Raji (cell line): Measurements from ENCODE around the gene HS3ST1.

Experiments
- POLR2A ChIP-seq: IDR thresholded peaks from 2 replicates; pipeline ENCODE4 v1.6.1; 2011; ENCODE audit warnings: low read depth, low read length, control low read depth; ENCODE audit not compliant: insufficient read depth

HS3ST1 gene

DNA sequence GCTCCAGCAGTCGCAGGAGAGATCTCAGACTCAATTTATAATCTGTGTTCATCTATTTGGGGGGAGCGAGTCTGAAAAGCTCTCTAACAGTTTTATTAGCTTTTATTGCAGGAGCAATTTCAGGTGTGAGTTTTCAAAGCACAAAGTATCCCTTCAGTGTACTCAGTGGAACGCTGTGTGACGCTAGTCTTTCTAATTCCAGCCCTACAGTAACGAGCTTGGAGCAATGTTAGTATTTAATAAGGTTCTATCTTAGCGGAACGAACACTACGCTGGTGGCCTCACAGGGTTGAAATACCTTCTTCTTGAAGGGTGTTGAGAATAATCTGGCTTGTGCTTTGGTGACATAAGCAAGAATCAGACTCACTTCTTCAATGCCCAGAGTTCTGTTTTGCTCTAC, 8.4 kb downstream of the HS3ST1 start:
- TF ChIP-seq POLR2A = no peak

DNA sequence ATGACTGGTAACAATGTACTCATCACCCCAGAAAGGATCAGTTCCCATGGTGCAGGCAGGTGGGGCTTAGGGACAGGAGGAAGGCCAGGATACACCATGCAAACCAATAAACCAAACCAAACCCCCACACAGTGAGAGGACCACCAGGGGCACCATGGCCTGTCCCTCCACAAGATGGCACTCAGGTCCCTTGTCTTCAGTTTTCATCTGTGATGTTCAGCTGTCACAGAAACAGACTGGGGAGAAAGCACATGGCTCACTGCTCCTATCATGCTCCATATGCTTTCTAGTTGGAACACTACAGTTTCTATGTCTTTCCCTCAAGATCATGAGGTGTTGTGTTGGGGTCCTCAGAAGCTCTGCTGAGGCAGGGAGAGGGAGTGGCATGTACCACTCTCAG, 10.1 kb downstream of the HS3ST1 start:
- no peak for TF ChIP-seq POLR2A

- TF ChIP-seq POLR2A = no peak
Measured at GRCh38 chr4:11416767-11417113, 12.0 kb downstream of the HS3ST1 start.

DNA sequence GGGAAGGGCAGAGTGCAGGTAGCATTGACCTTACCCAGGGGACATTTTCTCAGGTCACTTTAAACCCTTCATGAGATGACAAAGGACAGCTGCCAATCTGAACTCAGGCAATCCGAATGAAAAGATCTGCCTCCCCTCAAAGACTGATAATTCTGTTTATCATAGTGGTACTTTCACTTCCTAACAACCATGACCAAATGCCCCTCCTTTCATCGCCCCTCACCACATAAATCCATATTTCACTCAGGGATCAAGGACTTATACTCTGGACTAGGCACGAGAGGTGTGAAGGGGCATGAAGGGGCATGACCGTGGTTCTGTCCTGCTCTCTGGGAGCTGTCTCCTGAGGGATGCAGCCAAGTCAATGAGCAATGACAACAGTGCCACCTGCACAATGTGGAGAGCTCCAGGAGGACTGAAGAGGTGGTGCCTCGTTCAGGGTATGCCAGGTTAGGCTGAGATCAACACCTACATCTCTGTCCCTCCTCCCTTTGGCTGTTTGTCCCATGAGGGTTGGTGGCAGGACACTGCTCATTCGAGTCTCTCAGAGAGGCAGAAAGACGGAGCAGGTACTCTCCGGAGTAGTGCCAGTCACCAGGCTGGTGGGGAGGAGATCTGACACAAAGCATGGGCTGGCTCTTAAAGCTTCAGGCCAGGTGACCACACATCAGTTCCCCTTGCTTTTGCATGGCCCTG, 12.5 kb downstream of the HS3ST1 start:
- no peak for TF ChIP-seq POLR2A

GRCh38 chr4:11415409-11416070, 13.2 kb downstream of the HS3ST1 start:
- no peak for TF ChIP-seq POLR2A

GRCh38 chr4:11412211-11412610, 16.5 kb downstream of the HS3ST1 start:
- TF ChIP-seq POLR2A = no peak

GRCh38 chr4:11409632-11410031, 19.1 kb downstream of the HS3ST1 start:
- TF ChIP-seq POLR2A = no peak

DNA sequence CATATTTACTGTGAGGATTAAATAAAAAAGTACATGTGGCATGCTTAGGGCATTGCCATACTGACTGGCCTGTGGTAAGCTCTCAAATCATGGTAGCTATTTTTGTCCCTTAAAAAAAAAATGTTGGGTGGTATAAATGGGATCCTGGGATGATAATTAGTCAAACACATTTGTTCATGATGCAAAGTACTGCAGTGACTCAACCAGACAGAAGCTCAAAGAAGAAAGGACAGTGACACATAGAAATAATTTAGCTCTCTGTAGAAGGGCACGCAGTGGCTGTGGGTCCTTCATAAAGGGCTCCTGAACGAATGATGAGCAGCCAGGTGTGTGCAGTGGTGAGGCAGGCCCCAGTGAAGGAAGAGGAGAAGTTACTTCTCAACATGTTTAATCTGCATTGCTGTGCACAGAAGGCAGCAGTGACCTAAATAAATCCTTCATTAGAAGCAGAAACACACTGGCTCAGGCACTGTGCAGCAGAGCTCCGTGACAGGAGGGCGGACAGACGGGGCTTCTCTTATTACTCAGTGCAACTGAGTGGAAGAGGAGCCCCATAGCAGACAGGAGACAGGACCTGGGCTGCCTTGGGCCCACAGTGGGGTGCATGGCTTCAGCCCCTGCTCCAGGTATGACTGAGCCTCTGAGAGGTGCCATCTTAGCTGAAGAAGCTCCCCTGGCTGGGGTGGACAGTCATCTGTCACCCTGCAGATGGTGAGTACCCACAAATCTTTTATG, 20.3 kb downstream of the HS3ST1 start:
- no peak for TF ChIP-seq POLR2A

DNA sequence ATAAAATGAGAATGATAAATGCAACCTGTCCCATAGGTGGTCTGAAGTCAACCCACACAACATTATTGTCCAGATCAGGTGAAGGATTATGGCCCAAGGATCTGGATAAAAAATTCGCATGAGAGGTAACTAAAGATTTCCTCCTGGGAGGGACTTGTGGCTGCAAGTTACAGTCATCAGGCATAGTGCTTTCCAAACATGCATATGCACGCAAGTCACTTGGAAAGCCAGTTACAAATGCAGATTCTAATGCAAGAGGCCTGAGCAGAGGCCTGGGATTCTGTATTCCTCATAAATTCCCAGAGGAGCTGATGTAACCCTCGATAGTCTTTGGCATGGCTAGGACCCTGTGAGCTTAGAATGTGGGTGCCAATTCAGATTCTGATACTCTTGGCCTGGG, 21.1 kb downstream of the HS3ST1 start:
- TF ChIP-seq POLR2A = no peak

GRCh38 chr4:11404431-11404830, 24.3 kb downstream of the HS3ST1 start:
- no peak for TF ChIP-seq POLR2A

GRCh38 chr4:11402192-11402591, 26.5 kb downstream of the HS3ST1 start:
- TF ChIP-seq POLR2A = no peak

DNA sequence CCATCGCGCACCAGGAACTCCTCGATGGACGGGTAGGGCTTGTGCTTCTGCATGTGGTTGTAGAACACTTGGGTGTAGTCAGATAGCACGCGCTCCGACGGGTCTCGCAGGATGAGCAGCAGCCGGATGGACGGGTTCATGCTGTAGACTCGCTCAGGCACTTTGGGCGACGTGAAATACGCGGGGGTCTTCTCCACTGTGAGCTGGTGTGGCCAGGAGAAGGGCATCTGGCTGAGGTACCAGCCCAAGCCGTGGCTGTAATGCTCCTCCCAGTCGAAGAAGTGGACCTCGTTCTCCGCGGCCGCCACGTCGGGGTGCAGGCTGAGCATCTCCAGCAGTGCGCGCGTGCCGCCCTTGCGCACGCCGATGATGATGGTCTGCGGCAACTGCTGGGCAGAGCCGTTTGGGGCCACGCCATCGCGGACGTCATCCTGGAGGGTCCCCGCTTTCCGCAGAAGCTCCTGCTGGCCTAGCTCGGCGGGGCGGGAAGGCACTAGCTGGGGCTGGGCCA, 29.2 kb downstream of the HS3ST1 start:
- TF ChIP-seq POLR2A = no peak

GRCh38 chr4:11397819-11398610, 30.7 kb downstream of the HS3ST1 start:
- no peak for TF ChIP-seq POLR2A

DNA sequence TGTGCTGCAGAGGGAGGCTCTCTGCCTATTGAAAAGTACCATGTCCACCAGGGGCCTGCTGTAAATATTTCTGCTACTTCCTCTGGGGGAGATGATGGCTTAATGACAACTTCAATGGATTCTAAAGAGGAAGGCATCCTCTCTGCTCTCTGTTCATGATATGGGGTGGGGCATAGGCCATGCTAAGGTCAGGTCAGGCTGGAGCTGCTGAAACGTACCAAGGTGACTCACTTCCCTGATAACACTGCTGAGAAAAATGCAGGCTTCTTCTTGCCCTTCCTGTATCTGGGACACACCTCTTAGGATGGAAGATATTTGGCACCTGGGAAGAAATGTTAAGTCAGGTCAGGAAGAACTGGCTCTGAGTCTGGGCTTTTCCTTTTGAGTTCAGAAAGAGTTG, 31.5 kb downstream of the HS3ST1 start:
- TF ChIP-seq POLR2A = no peak

DNA sequence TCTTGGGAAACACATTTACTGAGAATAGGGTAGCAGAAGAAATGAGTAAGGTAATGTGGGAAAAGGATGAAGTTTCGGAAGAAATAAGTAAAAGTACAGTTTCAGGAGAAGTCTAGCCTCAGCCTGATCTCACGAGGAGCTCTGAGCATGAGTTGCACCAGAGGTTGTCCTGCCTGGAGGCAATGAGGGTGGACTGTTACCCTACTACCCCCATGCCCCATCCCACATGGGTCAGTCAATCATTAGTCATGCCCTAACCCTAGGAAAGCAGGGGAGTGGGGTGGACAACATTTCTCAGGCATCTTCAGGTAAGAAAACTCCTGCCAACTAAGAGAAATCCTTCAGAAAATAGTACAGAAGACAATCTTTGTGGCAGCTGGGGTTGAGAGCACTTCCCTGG, 35.1 kb downstream of the HS3ST1 start:
- no peak for TF ChIP-seq POLR2A

DNA sequence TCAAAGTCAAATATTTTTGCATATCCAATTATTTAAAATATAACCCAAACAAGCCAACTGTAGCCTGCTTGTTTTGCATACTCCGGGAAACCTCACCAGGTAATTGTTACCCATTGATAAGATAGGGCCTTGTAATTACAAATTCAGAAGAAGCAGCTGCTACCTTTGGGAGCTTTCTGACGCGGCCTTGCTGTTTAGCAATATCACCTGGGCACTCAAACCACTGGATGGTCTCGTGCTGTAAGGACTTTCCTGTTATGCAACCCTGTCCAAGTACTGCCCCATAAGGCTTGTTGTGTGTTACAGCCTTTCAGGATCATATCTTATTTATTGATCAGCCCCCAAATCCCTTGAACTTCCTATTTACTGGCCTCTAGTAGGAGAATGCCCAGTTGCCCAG, 52.1 kb downstream of the HS3ST1 start:
- TF ChIP-seq POLR2A = no peak

DNA sequence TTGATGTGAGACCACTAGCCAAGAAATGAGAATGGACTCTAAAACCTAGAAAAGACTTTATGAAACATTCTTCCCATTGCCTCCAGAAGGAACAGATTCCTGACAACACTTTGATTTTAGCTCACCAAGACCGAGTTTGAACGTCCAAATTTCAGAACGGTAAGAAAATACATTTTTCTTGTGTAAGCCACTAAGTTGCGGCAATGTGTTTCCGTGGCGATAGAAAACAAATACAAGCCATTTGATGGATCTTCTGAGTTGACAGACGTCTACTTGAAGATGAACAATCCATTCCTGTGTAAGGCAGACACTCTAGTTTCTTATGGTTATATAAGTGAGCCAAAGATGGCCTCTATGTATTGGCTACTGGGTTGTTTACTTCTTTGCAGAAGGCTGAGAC, 52.5 kb downstream of the HS3ST1 start:
- TF ChIP-seq POLR2A = no peak
